ENCODE measurements around the gene CPM.
"Not testable (repeated sequence)": the region's sequence is repeated elsewhere in the genome, so short reads cannot be mapped to it uniquely, and the experiment has no call there.

The CPM gene

DNA sequence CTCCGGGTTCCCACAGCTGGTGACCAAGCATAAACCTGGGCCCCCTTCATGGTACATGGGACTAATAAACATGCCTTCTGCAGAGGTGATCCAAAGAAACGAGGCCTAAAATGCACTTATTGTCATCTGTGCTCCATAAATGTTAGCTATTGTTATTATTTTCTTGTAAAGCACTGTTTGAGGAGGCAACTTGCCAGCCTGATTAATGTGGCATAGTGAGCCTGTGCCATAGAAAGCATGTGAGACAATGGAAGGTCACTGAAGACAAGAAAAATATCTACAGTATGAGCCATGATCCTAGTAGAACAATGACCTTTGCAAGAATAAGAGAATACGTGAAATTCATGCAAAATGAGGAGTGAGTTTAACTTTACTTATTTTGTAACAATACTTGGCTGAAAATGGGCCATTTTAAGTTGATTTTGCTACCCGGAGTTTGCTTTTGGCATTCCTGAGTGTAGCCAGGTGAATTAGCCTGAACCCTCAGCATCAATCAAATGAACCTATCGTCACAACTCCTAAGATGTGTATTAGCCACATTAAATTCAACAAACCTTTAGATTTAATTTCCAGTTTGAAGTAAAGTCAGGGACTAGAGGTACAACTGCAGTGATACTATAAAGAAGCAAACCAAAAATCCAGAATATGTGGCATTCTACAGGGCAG lies 52.2 kb downstream of the CPM start:
- no peak for DNase-seq (ENCODE audit: low read depth in 1 of 2, low spot score in 1 of 2)

DNA sequence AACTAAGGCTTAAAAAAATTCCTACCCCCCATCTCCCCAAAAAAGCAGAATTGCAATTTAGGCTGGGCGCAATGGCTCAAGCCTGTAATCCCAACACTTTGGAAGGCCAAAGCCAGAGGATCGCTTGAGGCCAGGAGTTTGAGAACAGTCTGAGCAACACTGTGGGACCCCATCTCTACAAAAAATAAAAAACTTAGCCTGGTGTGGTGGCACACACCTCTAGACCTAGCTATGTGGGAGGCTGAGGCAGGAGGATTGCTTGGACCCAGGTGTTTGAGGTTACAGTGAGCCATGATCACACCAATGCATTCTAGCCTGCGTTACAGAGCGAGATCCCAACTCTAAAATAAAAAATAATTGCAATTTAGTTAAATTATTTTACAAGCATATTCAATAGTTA lies 54.1 kb downstream of the CPM start:
- no peak for DNase-seq (ENCODE audit: low read depth in 1 of 2, low spot score in 1 of 2)

DNA sequence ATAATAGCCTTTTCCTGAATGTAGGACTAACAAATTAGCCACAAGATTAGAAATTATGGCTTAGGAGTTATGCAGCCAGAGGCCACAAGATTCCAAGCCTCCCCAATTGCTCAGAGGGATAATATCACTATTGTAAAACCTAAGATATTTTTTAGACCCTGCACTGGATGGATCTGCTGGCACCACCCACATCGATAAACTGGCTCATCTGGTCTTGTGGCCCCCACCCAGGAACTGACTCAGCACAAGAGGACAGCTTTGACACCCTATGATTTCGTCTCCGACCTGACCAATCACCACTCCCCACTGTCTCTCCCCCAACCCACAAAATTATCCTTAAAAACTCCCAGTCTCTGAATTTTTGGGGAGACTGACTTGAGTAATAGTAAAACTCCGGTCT lies 54.7 kb downstream of the CPM start:
- no peak for DNase-seq (ENCODE audit: low read depth in 1 of 2, low spot score in 1 of 2)

DNA sequence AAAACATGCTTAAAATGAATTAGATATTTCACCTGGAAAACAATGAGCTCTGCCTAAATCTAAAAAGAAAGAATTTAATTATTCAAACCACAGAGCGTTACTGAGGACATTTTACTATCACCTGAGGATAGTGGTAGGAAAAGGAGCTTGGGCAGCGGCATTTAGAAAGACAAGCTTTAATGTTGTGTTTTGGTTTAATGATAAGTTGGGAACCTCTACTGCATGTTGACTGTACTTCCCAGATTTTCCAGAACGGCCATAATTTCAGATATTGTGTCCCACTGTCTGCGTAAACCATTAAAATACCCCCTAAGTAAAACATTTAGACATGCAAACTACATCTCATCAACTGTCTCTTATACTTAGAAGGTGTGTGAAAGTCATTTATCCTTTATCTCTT lies 55.4 kb downstream of the CPM start:
- DNase-seq (ENCODE audit: low read depth in 1 of 2, low spot score in 1 of 2), result no peak

DNA sequence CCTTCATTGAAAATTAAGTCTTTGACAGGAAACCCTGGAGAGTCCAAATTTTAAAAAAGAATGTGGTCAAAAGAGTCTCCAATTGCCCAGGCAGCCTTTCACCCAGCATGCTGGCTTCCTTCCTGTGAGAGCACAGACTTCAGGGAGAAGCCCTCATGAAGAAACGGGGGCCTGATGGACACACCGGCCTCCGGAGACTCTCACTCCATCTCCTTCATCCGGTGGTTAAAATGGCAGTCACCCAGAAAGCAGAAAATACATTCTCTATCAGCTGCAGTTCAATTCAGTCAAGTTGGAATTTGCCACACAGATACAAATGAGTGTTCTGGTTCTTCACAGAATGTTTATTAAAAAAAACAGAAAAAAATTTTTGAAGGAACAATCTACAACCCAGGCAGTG lies 56.5 kb downstream of the CPM start:
- DNase-seq (ENCODE audit: low read depth in 1 of 2, low spot score in 1 of 2), result no peak

DNA sequence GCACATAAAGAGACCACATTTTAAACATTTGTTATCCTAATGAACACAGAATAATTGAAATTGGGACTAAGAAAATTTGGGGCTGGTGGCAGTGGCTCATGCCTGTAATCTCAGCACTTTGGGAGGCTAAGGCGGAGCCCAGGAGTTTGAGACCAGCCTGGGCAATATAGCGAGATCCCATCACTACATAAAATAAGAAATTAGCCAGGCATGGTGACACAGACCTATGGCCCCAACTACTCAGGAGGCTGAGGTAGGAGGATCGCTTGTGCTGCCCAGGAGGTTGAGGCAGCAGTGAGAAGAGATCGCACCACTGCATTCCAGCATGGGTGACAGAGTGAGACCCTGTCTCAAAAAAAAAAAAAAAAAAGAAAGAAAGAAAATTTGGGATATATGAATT lies 59.7 kb downstream of the CPM start:
- no peak for DNase-seq (ENCODE audit: low read depth in 1 of 2, low spot score in 1 of 2)

DNA sequence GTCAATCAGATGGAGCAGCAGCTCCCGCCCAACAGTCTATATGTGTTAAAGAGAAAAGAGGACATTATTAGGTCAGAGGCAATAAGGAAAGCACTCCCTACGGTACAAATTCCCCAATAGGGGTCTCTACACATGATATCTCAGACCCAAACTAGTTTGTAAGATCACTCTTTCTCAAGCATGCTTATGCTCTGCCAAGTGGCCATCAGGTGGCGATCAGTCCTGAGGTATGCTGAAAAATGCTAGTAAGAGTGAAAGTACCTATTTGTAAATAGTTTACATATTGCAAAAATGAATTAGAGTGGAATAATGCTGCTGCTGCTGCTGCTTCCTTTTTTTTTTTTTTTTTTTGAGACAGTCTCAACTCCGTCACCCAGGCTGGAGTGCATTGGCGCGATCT lies 61.0 kb downstream of the CPM start:
- DNase-seq (ENCODE audit: low read depth in 1 of 2, low spot score in 1 of 2), result no peak

DNA sequence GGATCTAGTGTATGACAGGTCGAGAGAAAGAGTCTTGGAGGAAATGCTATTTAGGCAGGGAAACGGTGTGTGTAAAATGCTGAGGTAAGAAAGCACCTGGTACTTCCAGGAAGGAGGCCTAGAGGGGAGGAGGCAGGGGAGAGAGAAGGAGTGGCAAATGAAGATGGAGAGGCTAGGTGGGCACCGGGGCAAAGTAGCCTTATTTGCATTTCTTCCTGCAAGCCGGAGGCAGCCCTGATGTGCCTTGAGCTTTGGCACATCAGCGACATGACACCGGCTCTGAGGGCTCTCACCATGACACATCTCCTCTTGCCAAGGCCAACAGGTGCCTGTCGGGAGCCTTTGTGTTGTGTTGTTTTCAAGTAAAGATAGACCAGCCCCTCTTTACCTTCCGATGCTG lies 61.6 kb downstream of the CPM start:
- no peak for DNase-seq (ENCODE audit: low read depth in 1 of 2, low spot score in 1 of 2)

DNA sequence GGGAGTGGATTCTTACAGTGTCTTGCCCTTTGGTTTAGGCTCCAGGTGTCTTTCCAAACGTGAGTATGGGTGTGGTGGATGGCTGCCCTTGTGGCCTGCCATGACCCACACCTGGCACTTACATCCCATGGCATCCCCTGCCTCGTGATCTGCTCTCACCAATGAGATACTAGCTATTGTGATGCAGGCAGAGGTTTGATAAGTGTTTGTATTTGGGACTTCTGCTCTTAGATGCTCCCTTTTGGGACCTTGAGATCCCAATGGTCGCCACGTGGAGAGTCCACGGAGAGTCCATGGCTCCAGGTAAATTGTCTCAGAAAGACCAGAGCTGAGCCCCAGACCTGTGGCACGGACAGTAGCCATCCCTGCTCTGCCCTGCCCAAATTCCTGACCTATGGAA lies 62.5 kb downstream of the CPM start:
- DNase-seq (ENCODE audit: low read depth in 1 of 2, low spot score in 1 of 2), result no peak

DNA sequence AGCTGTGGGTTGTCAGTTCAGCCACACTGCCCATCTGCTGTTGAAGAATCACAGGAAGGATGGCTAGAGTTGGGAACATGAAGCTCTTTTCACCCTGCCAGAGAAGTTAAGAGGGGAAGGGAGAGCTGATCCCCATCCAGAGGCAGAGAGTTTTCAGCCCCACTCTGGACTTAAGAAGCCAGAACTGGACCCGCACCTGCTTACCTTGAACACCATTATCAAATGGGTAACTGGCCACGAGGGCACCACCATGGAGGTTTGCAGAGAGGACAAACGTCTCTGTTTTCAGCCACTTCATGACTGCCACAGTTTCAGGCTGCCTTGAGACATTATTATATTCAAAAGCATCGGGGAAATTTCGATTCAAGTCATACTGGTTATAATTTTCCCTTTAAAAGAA lies 63.0 kb downstream of the CPM start:
- no peak for DNase-seq (ENCODE audit: low read depth in 1 of 2, low spot score in 1 of 2)

DNA sequence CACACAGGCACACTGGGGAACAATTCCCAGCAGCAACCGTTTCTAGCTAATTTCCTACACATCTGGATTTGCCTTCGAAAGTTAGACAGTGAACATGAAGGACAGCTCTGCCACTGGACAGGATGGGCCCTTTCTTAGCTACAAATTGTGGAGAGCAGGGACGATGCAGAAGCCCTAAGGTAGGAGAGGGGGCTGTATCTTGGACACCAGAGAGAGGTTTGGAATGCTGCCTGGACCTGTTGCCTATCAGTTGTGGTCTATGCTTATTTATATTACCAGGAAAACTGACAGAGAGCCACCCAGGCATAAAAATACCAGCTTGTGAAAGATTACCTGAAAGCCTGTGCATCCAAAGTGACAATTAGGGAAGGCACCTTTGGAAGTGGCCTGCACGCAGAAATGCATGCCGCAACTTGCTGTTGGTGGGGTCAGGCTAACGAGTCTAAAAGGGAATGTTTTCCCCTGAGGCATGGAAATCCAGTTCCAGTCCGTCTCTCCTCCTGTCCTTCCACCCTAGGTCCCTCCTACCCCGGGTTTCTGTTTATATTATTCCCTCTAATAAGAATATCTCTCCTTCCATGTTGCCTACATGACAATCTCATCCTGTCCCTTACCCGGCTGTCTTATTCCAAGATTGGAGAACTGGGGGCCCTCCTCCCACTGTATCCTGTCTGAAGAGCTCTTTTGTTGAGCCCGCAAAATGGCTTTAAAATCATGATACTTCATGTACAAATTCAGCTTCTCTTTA lies 64.8 kb downstream of the CPM start:
- DNase-seq (ENCODE audit: low read depth in 1 of 2, low spot score in 1 of 2), result no peak

DNA sequence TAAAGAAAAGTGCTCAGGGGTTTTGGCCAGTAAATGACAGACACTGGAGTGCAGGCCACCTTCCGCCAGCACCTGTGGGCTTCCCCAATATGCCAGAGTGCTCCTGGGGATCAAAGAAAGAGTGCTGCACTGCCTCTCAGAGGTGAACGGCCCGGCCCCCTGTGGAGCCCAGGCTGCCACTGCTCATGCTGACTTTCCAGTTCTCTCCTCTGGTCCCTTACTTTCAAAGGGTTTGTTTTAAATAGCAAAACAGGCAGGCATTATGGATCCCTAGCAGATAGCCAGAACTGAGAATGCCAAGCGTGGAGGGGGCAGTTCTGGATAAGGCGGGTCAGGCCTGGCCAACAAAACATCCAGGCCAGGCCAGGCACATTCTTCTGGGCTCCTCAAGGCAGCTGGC lies 65.4 kb downstream of the CPM start:
- no peak for DNase-seq (ENCODE audit: low read depth in 1 of 2, low spot score in 1 of 2)

DNA sequence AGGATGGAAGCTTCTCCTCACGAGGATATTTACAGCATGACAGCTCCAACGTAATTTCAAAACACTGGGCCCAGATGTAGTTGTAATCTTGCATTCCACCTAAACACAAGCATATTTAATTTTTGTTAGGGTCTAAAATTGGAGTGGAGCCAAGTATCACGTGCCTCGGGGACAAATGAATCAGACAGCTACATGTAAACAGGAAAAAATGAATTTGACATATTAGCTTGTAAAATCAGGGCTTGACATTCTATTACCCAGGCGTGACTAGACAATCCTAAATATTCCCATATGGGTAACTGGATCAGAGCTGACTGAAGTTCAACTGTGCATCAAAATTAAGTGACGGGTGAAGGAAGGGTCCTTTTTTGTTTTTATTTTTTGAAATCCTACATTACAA lies 66.0 kb downstream of the CPM start:
- no peak for DNase-seq (ENCODE audit: low read depth in 1 of 2, low spot score in 1 of 2)

DNA sequence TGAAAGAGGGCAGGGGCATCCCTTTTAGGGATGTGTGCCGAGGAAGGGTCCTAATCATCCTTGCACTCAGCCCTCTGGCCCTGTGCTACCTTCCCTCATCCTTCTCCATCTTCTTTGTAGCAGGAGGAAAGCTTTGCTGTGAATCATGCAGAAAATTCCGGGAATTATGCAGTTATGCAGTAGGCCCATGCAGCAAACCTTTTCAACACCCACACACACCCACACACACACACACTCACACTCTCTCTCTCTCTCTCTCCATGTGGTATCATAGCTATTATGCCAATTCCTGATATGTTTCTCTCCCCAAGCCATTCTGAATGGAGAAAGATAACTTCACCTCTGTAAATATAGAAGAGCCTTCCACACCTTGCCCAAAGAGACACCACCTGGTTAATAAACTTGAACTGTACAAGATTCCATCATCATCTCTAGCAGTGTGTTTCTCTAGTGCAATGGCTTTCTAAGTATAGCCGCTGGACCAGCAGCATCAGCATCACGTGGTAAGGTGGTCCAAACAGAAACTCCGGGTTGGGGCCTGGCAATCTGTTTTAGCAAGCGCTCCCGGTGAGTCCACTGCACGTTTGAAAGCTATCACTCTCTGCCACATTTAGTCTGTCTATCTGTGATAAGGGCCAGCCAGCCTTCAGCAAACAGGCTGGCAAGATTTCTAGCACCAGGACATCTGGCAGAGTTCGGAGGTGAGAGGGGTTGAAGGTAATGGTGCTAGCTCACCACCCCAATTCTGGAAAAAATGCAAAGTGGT lies 67.4 kb downstream of the CPM start:
- DNase-seq (ENCODE audit: low read depth in 1 of 2, low spot score in 1 of 2), result no peak

DNA sequence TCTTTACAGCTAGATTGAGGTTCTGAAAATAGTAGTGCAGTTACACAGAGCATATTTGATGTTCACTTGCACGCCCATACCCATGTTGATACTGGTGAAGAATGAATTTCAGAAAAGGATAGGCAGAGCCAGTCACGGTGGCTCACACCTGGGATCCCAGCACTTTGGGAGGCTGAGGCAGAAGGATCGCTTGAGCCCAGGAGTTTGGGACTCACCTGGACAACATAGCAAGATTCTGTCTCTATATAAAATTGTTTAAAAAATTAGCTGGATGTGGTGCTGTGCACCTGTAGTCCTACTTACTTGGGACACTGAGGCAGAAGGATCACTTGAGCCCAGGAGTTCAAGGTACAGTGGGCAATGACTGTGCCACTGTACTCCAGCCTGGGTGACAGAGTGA lies 68.4 kb downstream of the CPM start:
- no peak for DNase-seq (ENCODE audit: low read depth in 1 of 2, low spot score in 1 of 2)

DNA sequence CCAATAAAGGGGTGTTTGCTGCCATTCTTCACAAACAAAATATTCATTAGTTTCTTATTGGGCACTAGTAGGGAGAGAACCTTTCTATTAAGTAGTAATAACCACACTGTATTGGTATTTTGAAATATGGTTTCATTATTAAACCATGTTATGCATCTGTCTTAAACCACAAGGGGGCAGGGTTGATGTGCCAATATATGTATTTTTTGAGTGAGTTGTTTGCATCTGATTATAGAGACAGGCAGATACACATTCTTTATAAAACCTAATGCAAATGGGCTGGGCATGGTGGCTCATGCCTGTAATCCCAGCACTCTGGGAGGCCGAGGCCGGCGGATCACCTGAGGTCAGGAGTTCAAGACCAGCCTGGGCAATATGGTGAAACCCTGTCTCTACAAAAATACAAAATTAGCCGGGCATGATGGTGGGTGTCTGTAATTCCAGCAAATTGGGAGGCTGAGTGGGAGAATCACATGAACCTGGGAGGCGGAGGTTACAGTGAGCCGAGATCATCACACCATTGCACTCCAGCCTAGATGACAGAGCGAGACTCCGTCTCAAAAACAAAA lies 69.0 kb downstream of the CPM start:
- not testable (repeated sequence) for DNase-seq (ENCODE audit: low read depth in 1 of 2, low spot score in 1 of 2)

DNA sequence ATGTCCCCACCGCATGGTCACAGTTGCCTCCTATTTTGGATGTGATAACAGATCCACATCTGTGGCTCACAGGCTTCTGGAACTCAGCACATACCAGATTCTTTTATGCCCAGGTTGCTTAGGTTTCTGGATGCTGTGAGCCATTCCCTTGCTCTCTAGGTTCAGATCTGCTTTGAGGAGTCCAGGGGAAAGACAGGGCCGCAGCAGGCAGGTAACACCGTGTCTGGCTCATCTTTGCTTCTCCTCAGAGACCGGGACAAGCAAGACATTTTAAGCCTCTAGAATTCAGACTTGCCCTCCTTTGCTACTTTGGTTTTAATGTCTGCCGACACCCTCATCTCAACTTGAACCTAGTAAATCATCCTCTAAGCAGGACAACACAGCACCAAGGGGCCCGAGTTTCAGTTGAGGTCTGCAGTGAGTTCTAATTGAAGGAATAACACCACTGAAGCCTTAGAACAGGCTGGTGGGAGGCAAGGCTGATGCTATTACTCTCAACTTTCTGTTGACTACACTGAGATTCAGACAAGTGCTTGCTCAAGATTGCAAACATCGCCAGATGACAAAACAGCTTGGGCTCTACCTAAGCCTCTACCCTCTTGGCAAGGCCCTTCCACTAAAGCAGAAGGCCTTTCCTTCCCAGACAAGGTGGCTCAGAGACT lies 69.7 kb downstream of the CPM start:
- DNase-seq (ENCODE audit: low read depth in 1 of 2, low spot score in 1 of 2), result no peak

DNA sequence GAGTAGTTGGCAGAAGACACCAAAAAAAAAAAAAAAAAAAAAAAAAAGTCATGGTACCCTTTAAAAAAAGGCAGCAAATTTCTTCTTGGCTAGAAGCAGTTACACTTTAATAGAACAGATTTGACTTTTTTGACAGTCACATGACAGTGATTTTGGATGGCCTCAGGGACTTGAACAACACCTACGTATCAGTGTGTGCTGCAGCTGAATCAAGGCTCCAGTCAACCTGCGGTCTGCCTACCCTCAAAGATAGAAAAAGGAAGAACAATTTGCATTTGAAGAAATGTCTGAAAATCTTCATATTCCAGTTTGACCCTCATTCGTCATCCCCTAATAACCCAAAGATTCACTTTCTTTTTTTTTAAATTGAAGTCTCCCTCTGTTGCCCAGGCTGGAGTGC lies 71.1 kb downstream of the CPM start:
- no peak for DNase-seq (ENCODE audit: low read depth in 1 of 2, low spot score in 1 of 2)

DNA sequence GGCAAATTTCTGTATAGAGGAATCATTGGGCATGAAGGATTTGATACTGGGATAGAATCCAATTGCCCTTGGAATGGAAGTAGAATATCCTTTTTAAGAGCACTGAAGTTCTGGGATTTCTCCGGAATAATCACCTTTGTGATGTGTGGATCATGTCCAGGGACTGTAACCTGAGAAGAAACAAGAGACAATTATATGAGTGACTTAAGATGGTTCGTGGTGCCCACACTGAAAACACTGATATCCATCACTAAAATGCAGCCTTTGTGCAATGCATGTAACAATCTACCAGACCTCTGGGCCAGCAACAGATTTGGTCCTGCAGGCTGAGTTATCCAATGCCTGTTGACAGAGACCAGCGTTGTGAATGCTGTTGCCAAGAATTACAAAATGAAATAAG lies 76.5 kb downstream of the CPM start:
- no peak for DNase-seq (ENCODE audit: low read depth in 1 of 2, low spot score in 1 of 2)

DNA sequence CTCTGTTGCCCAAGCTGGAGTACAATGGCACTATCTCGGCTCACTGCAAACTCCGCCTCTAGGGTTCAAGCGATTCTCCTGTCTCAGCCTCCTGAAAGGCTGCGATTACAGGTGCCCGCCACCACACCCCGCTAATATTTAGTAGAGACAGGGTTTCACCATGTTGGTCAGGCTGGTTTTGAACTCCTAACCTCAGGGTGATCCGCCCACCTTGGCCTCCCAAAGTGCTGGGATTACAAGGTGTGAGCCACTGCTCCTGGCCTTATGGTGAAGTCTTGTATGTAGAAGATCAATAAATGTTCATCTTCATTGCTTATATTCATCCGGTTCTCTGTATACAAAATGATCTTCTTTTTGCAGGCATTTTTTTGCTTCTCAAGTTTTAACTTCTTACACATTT lies 77.2 kb downstream of the CPM start:
- no peak for DNase-seq (ENCODE audit: low read depth in 1 of 2, low spot score in 1 of 2)

DNA sequence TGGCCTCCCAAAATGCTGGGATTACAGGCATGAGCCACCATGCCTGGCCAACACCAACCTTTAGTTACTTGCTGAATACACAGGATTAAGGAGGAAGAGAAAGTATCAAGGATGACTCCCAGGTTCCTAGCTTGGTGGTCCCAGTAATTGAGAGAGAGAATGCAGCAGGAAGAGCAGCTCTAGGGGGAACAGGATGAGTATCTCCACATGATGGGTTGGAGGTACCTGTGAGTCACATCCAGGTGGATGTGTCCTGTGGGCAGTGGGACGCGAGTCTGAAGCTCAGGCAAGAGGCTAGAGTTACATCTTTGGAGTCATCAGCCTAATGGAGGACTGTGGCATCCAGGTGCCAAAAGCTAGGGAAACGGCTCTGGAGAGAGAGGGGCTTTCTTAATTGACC lies 77.9 kb downstream of the CPM start:
- no peak for DNase-seq (ENCODE audit: low read depth in 1 of 2, low spot score in 1 of 2)

DNA sequence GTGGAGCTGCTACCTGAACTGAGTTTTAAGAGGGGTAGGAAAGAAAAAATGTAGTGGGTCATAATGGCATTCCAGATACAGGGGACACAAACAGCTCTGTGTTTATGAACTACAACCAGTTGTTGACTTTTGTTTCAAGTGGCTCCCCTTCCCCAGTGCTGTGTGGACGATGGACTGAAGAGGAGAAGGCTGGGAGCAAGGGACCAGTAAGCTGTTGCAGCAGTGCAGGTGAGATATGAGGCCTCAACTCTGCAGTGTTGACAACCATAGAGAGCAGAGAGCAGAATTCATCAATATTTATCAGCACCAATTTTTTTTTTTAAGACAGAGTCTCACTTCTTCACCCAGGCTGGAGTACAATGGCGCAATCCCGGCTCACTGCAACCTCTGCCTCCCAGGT lies 78.4 kb downstream of the CPM start:
- no peak for DNase-seq (ENCODE audit: low read depth in 1 of 2, low spot score in 1 of 2)
